ENCODE measurements around the gene SLC44A5. TPM values are rescaled to one million over a fixed set of nuclear protein-coding genes. Genes with fewer than 3 reads are reported as not detected.

The SLC44A5 gene
- total RNA-seq, 1 experiment from 2014 or later: 0.18 TPM

DNA sequence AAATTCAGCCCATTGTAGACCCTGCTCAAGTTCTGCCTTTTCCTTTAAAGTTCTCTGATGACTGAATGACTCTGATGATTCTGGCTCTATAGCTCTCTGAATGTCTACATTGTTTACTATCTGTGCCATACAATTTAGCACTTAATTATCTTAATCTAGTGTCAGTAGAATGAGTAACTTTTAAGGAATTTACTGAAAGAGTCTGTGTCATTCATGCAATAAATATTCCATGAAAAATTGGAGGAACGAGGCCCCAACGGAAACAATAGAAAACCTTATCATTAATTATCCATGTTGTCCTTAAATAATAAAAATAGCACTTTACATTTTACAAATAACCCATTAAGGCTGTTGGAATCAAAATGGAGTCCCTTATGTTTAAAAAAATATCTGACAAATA, 77.8 kb downstream of the SLC44A5 start:
- TF ChIP-seq POLR2AphosphoS5 (IDR thresholded peaks at IDR 0.05; ENCODE audit: low read depth, low read length): no peak
- no peak for TF ChIP-seq SIN3A (IDR thresholded peaks at IDR 0.05; ENCODE audit: borderline replicate concordance, insufficient read depth, low read depth, low read length)
- TF ChIP-seq, protein P1, sequence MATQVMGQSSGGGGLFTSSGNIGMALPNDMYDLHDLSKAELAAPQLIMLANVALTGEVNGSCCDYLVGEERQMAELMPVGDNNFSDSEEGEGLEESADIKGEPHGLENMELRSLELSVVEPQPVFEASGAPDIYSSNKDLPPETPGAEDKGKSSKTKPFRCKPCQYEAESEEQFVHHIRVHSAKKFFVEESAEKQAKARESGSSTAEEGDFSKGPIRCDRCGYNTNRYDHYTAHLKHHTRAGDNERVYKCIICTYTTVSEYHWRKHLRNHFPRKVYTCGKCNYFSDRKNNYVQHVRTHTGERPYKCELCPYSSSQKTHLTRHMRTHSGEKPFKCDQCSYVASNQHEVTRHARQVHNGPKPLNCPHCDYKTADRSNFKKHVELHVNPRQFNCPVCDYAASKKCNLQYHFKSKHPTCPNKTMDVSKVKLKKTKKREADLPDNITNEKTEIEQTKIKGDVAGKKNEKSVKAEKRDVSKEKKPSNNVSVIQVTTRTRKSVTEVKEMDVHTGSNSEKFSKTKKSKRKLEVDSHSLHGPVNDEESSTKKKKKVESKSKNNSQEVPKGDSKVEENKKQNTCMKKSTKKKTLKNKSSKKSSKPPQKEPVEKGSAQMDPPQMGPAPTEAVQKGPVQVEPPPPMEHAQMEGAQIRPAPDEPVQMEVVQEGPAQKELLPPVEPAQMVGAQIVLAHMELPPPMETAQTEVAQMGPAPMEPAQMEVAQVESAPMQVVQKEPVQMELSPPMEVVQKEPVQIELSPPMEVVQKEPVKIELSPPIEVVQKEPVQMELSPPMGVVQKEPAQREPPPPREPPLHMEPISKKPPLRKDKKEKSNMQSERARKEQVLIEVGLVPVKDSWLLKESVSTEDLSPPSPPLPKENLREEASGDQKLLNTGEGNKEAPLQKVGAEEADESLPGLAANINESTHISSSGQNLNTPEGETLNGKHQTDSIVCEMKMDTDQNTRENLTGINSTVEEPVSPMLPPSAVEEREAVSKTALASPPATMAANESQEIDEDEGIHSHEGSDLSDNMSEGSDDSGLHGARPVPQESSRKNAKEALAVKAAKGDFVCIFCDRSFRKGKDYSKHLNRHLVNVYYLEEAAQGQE (IDR thresholded peaks at IDR 0.05; ENCODE audit: insufficient read depth in 1 of 2, low read depth in 2 of 2, low read length in 1 of 2): no peak
- TF ChIP-seq, protein P2, sequence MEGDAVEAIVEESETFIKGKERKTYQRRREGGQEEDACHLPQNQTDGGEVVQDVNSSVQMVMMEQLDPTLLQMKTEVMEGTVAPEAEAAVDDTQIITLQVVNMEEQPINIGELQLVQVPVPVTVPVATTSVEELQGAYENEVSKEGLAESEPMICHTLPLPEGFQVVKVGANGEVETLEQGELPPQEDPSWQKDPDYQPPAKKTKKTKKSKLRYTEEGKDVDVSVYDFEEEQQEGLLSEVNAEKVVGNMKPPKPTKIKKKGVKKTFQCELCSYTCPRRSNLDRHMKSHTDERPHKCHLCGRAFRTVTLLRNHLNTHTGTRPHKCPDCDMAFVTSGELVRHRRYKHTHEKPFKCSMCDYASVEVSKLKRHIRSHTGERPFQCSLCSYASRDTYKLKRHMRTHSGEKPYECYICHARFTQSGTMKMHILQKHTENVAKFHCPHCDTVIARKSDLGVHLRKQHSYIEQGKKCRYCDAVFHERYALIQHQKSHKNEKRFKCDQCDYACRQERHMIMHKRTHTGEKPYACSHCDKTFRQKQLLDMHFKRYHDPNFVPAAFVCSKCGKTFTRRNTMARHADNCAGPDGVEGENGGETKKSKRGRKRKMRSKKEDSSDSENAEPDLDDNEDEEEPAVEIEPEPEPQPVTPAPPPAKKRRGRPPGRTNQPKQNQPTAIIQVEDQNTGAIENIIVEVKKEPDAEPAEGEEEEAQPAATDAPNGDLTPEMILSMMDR (IDR thresholded peaks at IDR 0.05): no peak
- TF ChIP-seq TCF7L2 (IDR thresholded peaks at IDR 0.05; ENCODE audit: low read depth, low read length): no peak
- no peak for ATAC-seq
- BruUV-seq (replicated peaks): no TSS peak
- ChIA-PET POLR2A (no interaction called here), CTCF (no interaction called here)
- no peaks in the 10 kb centered on the region for H3K27me3 ChIP-seq (ENCODE audit: control insufficient read depth, insufficient read depth, low read length)
- no peak overlapping the region for H3K27ac ChIP-seq (ENCODE audit: low read length)
- DNase-seq (ENCODE audit: low read depth, low spot score): no peak
- H3K9me3 ChIP-seq (ENCODE audit: control insufficient read depth, insufficient read depth, low read depth, low read length): no peaks in the 10 kb centered on the region
- no peak overlapping the region for H3K4me3 ChIP-seq (ENCODE audit: low read depth in 2 of 2, low read length in 2 of 2)
- H3K4me1 ChIP-seq (ENCODE audit: control insufficient read depth, insufficient read depth, low read length): no peaks in the 10 kb centered on the region
- intact Hi-C loops (cut with micrococcal nuclease; ENCODE audit: unreplicated experiment) (no loop called here), in situ Hi-C loops (cut with HindIII; ENCODE audit: low pct_unique_long_range_greater_than_20kb, low sequenced_read_pairs) (no loop called here)
- H3K36me3 ChIP-seq (ENCODE audit: control insufficient read depth, insufficient read depth, low read length): no peaks in the 10 kb centered on the region

DNA sequence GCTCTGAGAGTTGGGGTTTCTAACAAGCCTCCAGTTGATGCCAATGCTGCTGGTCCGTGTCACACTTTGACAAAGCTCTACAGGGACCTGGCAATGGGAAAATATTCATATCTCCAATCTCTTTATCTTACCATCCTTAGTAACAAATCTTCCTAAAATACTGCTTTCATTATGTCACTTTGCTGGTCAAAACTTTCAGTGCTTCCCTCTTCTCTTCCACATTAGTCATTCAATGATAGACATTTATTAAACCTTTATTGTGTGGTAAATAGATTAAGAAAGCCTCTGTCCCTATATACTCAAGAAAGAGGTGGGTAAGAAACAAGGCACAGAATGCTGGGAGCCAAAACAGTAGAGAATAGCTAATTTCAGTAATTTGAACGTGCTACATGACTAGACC, 79.3 kb downstream of the SLC44A5 start:
- Histone ChIP-seq H3K4me3 (ENCODE audit: low read depth in 2 of 2, low read length in 2 of 2) (no peak overlapping the region), H3K27ac (ENCODE audit: low read length) (no peak overlapping the region)
- DNase-seq (ENCODE audit: low read depth, low spot score): no peak

More for the DNA sequence above, 79.3 kb downstream of the SLC44A5 start:
- TF ChIP-seq SIN3A (IDR thresholded peaks at IDR 0.05; ENCODE audit: borderline replicate concordance, insufficient read depth, low read depth, low read length) (no peak), TCF7L2 (IDR thresholded peaks at IDR 0.05; ENCODE audit: low read depth, low read length) (no peak), POLR2AphosphoS5 (IDR thresholded peaks at IDR 0.05; ENCODE audit: low read depth, low read length) (no peak)
- TF ChIP-seq, protein P2 (IDR thresholded peaks at IDR 0.05): no peak
- TF ChIP-seq, protein P1 (IDR thresholded peaks at IDR 0.05; ENCODE audit: insufficient read depth in 1 of 2, low read depth in 2 of 2, low read length in 1 of 2): no peak
- intact Hi-C loops (cut with micrococcal nuclease; ENCODE audit: unreplicated experiment): no loop called here
- H3K9me3 ChIP-seq (ENCODE audit: control insufficient read depth, insufficient read depth, low read depth, low read length): no peaks in the 10 kb centered on the region
- ATAC-seq: no peak
- in situ Hi-C loops (cut with HindIII; ENCODE audit: low pct_unique_long_range_greater_than_20kb, low sequenced_read_pairs): no loop called here
- ChIA-PET CTCF (no interaction called here), POLR2A (no interaction called here)
- H3K36me3 ChIP-seq (ENCODE audit: control insufficient read depth, insufficient read depth, low read length): no peaks in the 10 kb centered on the region
- no peaks in the 10 kb centered on the region for H3K27me3 ChIP-seq (ENCODE audit: control insufficient read depth, insufficient read depth, low read length)
- no TSS peak for BruUV-seq (replicated peaks)
- no peaks in the 10 kb centered on the region for H3K4me1 ChIP-seq (ENCODE audit: control insufficient read depth, insufficient read depth, low read length)

All from Panc1 (cell line).